HCT116 (cell line): Measurements from ENCODE around the gene ARMH3. TPM values are rescaled to one million over a fixed set of nuclear protein-coding genes. Genes with fewer than 3 reads are reported as not detected.
"Not testable (repeated sequence)": the region's sequence is repeated elsewhere in the genome, so short reads cannot be mapped to it uniquely, and the experiment has no call there.

Source experiments
- ATAC-seq: fragments of 200-7000 bp; cut with Tn5 transposase; 2 replicates; pipeline ENCODE4 v1.9.1; 2020; ENCODE audit warnings: mild to moderate bottlenecking, moderate library complexity
- BruUV-seq: library from RNA; stranded (reverse); fragments of 400-500 nt; replicated peaks from 2 replicates; lab custom pipeline; 2021; lab: Mats Ljungman, UMichigan
- CTCF ChIA-PET: fragments of 300-600 bp; sonication (Branson Sonifier 250); formaldehyde crosslinking; loops from one replicate; lab custom pipeline; 2021; ENCODE audit warnings: antibody characterized with exemption; lab: Charles Lee
- POLR2A ChIA-PET: fragments of 300-600, 350-600 bp; sonication (Branson Sonifier 250); formaldehyde crosslinking; loops from one replicate; lab custom pipeline; 2021; ENCODE audit warnings: antibody characterized with exemption; lab: Charles Lee
- RAD21 ChIA-PET, 2 experiments: fragments of 300-600 bp; sonication (Branson Sonifier 250); formaldehyde crosslinking; loops; one replicate each; lab custom pipeline; 2023; ENCODE audit warnings: low total read pairs in 2 of 2; ENCODE audit not compliant: uncharacterized antibody in 2 of 2, unreplicated experiment in 2 of 2, low non-redundant PET in 1 of 2; lab: Charles Lee
- DNase-seq: peaks from one replicate; pipeline ENCODE4 v3.0.0-alpha.2; 2010; ENCODE audit warnings: low read depth, low spot score
- H2AFZ ChIP-seq: fragments of 200-600 bp; shearing (Covaris generic), sonication (generic); 2 replicates; pipeline ENCODE4 v1.6.1; 2017; ENCODE audit warnings: low read depth, mixed run types, mixed read lengths, antibody characterized with exemption, low read length; ENCODE audit not compliant: poor library complexity, severe bottlenecking
- H3K27ac ChIP-seq: 2 replicates; pipeline ENCODE4 v1.5.1; 2012; ENCODE audit warnings: low read depth, low read length
- H3K27me3 ChIP-seq: fragments of 200-600 bp; sonication (generic); 2 replicates; pipeline ENCODE4 v1.6.1; 2016; ENCODE audit warnings: mixed run types, low read length, mixed read lengths; ENCODE audit not compliant: insufficient read depth
- H3K36me3 ChIP-seq, 2 experiments: fragments of 200-500 bp in 1 of 2; fragments of 200-600 bp in 1 of 2; sonication (Bioruptor generic) in 1 of 2; sonication (generic) in 1 of 2; 2 replicates each; pipeline versions ENCODE4 v1.5.1 to v1.6.1; 2014 to 2016; ENCODE audit warnings: low read length in 2 of 2, inconsistent platforms in 1 of 2, mixed read lengths in 1 of 2, mixed run types in 1 of 2; ENCODE audit not compliant: insufficient read depth in 2 of 2, control insufficient read depth in 1 of 2
- H3K4me1 ChIP-seq, 2 experiments: fragments of 200-600 bp in 1 of 2; sonication (generic) in 1 of 2; 2 replicates each; pipeline versions ENCODE4 v1.5.1 to v1.6.1; 2012 to 2017; ENCODE audit warnings: low read length in 2 of 2, inconsistent platforms in 1 of 2, mild to moderate bottlenecking in 1 of 2, mixed read lengths in 1 of 2, mixed run types in 1 of 2, moderate library complexity in 1 of 2; ENCODE audit not compliant: insufficient read depth in 2 of 2, control insufficient read depth in 1 of 2
- H3K4me2 ChIP-seq: fragments of 200-600 bp; sonication (generic); 2 replicates; pipeline ENCODE4 v1.6.1; 2017; ENCODE audit warnings: mixed run types, low read length, mixed read lengths
- H3K4me3 ChIP-seq, 2 experiments: fragments of 200-600 bp in 1 of 2; sonication (generic) in 1 of 2; replicated peaks in 1 of 2; 2 replicates each; pipeline ENCODE4 v1.5.1; 2011 to 2016; ENCODE audit warnings: low read length in 2 of 2, control low read depth in 1 of 2, low read depth in 1 of 2, mild to moderate bottlenecking in 1 of 2, mixed read lengths in 1 of 2, mixed run types in 1 of 2
- H3K79me2 ChIP-seq: fragments of 200-600 bp; sonication (generic); 2 replicates; pipeline ENCODE4 v1.6.1; 2017; ENCODE audit warnings: mild to moderate bottlenecking, mixed run types, low read length, moderate library complexity, mixed read lengths; ENCODE audit not compliant: insufficient read depth
- H3K9ac ChIP-seq: fragments of 200-600 bp; sonication (generic); 2 replicates; pipeline ENCODE4 v1.6.1; 2016; ENCODE audit warnings: low read length, mixed read lengths
- H3K9me2 ChIP-seq: fragments of 200-600 bp; sonication (generic), shearing (Covaris generic); 2 replicates; pipeline ENCODE4 v1.6.1; 2017; ENCODE audit warnings: mixed run types, mild to moderate bottlenecking, moderate library complexity; ENCODE audit not compliant: insufficient read depth
- H3K9me3 ChIP-seq, 2 experiments: fragments of 200-500 bp in 1 of 2; fragments of 200-600 bp in 1 of 2; sonication (Bioruptor generic) in 1 of 2; sonication (generic) in 1 of 2; 2 replicates each; pipeline ENCODE4 v1.6.1; 2014 to 2017; ENCODE audit warnings: low read length in 2 of 2, mixed read lengths in 2 of 2, inconsistent platforms in 1 of 2, low read depth in 1 of 2, mild to moderate bottlenecking in 1 of 2, mixed run types in 1 of 2, moderate library complexity in 1 of 2; ENCODE audit not compliant: control insufficient read depth in 1 of 2, insufficient read depth in 1 of 2
- H4K20me1 ChIP-seq: fragments of 200-600 bp; sonication (generic), shearing (Covaris generic); 2 replicates; pipeline ENCODE4 v1.6.1; 2017; ENCODE audit warnings: mixed run types, mild to moderate bottlenecking, moderate library complexity; ENCODE audit not compliant: insufficient read depth
- CBX3 ChIP-seq: IDR thresholded peaks from 2 replicates; pipeline ENCODE4 v1.6.1; 2012; ENCODE audit warnings: low read depth
- CEBPB ChIP-seq: IDR thresholded peaks from 2 replicates; pipeline ENCODE4 v1.6.1; 2012; ENCODE audit warnings: low read depth
- EGR1 ChIP-seq: IDR thresholded peaks from 2 replicates; pipeline ENCODE4 v1.6.1; 2012; ENCODE audit warnings: low read depth
- EZH2phosphoT487 ChIP-seq: fragments of 200-600 bp; IDR thresholded peaks from 2 replicates; pipeline ENCODE4 v1.6.1; 2018; ENCODE audit warnings: antibody characterized with exemption, borderline replicate concordance
- MAX ChIP-seq: IDR thresholded peaks from 2 replicates; pipeline ENCODE4 v1.6.1; 2012
- POLR2A ChIP-seq: IDR thresholded peaks from 2 replicates; pipeline ENCODE4 v1.7.0; 2011; ENCODE audit warnings: borderline replicate concordance; ENCODE audit not compliant: insufficient read depth, insufficient read length; ENCODE audit errors: extremely low read depth
- POLR2AphosphoS5 ChIP-seq: IDR thresholded peaks from 2 replicates; pipeline ENCODE4 v1.6.1; 2011; ENCODE audit warnings: mild to moderate bottlenecking, low read depth, low read length, moderate library complexity
- SP1 ChIP-seq: IDR thresholded peaks from 2 replicates; pipeline ENCODE4 v1.6.1; 2012; ENCODE audit warnings: low read depth
- YY1 ChIP-seq: IDR thresholded peaks from 2 replicates; pipeline ENCODE4 v1.6.1; 2011; ENCODE audit warnings: low read length, low read depth, moderate library complexity, mild to moderate bottlenecking; ENCODE audit not compliant: insufficient replicate concordance; ENCODE audit errors: extremely low read depth
- ZBTB33 ChIP-seq: IDR thresholded peaks from 2 replicates; pipeline ENCODE4 v1.6.1; 2011; ENCODE audit warnings: mild to moderate bottlenecking, low read length, moderate library complexity; ENCODE audit not compliant: insufficient replicate concordance; ENCODE audit errors: extremely low read depth
- ZFX ChIP-seq: fragments of 450-650 bp; IDR thresholded peaks from 2 replicates; pipeline ENCODE4 v1.6.1; 2017
- ZNF274 ChIP-seq: fragments of 200-500 bp; sonication (Bioruptor generic); IDR thresholded peaks from 2 replicates; pipeline ENCODE4 v1.6.1; 2014; ENCODE audit warnings: mild to moderate bottlenecking, low read depth, low read length, inconsistent platforms
- intact Hi-C: fragments of 100-400 bp; cut with micrococcal nuclease; formaldehyde crosslinking; loops from 2 replicates; pipeline ENCODE4 v1.10.0; 2022
- total RNA-seq: library from RNA; stranded (reverse); gene quantifications from one replicate; pipeline ENCODE4 v1.2.1, GENCODE V29; 2021; ENCODE audit not compliant: unreplicated experiment
- TF ChIP-seq, protein P1 (sequence below): IDR thresholded peaks from 2 replicates; pipeline ENCODE4 v1.6.1; 2012; ENCODE audit warnings: low read depth

Gene ARMH3
- total RNA-seq, 1 experiment from 2014 or later: 30.4 TPM

DNA sequence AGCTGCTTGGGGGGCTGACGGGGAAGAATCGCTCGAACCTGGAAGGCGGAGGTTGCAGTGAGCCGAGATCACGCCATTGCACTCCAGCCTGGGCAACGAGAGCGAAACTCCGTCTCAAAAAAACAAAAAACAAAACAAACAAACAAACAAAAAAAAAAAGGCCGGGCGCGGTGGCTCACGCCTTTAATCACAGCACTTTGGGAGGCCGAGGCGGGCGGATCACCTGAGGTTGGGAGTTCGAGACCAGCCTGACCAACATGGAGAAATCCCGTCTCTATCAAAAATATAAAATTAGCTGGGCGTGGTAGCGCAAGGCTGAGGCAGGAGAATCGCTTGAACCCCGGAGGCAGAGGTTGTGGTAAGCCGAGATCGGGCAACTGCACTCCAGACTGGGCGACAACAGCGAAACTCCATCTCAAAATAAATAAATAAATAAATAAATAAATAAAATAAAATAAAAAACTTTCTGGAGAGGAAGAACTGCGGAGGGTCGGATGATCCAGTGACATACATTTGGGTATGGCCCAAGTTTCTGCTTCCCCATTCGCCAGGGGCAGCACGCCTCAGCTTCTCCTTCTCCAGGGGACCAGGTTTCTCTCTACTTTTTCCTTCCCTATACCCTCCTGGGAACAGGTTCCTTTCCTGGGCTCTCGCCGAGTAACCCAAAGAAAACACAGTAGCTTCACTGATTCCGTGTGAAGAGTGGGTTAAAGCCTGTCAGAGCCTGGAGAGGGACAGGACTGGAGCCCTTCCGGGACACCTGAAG lies 909 bp downstream of the ARMH3 start:
- ChIA-PET CTCF (interaction anchor here (0.8 to 4.5 kb wide), 6 partner anchors 17 to 453 kb away, joined by 3 to 27 read pairs (median 4); no protein-coding TSS in a partner anchor), POLR2A (interaction anchor here (1.0 to 1.9 kb wide), 6 partner anchors 11 to 214 kb away, joined by 3 to 4 read pairs (median 3); partner anchors contain the start of gene NOLC1)
- intact Hi-C loops: loop anchor here (5.0 kb wide), 1 partner anchor 218 kb away; no protein-coding TSS in a partner anchor
- H3K4me2 ChIP-seq: peak overlapping the region; percentile 77
- H3K9me3 ChIP-seq, H3K9me2 ChIP-seq, BruUV-seq, H3K36me3 ChIP-seq, RAD21 ChIA-PET, H4K20me1 ChIP-seq, H2AFZ ChIP-seq, H3K27me3 ChIP-seq, ATAC-seq: not testable (repeated sequence)
- DNase-seq: peak; percentile 26
- H3K27ac ChIP-seq: peak overlapping the region; percentile 90
- H3K4me3 ChIP-seq: peak overlapping the region; percentile 77 to 91
- peak; percentile 1 for TF ChIP-seq YY1
- peak overlapping the region; percentile 77 for H3K9ac ChIP-seq
- peaks cover 40 to 52% of the 10 kb centered on the region in 2 experiments for H3K4me1 ChIP-seq
- H3K79me2 ChIP-seq: peaks cover 56% of the 10 kb centered on the region

- Histone ChIP-seq H3K36me3 (no peaks in the 10 kb centered on the region), H3K27ac (no peak overlapping the region), H3K27me3 (no peaks in the 10 kb centered on the region), H3K4me1 (no peaks in the 10 kb centered on the region), H3K9ac (no peak overlapping the region), H3K4me2 (no peak overlapping the region), H3K4me3 (no peak overlapping the region), H3K9me2 (no peaks in the 10 kb centered on the region), H2AFZ (no peak overlapping the region), H3K79me2 (peaks cover 92% of the 10 kb centered on the region)
- ChIA-PET POLR2A (no interaction called here), CTCF (no interaction called here), RAD21 (no interaction called here)
- DNase-seq (no peak), ATAC-seq (no peak)
- intact Hi-C loops: no loop called here
- no TSS peak for BruUV-seq
- TF ChIP-seq ZBTB33: no peak
- TF ChIP-seq MAX: no peak
- TF ChIP-seq POLR2A: no peak
- TF ChIP-seq ZNF274: no peak
- no peak for TF ChIP-seq EGR1
- TF ChIP-seq CBX3: no peak
- TF ChIP-seq ZFX: no peak
- no peak for TF ChIP-seq YY1
- no peak for TF ChIP-seq SP1
- TF ChIP-seq EZH2phosphoT487: no peak
- TF ChIP-seq, protein P1, sequence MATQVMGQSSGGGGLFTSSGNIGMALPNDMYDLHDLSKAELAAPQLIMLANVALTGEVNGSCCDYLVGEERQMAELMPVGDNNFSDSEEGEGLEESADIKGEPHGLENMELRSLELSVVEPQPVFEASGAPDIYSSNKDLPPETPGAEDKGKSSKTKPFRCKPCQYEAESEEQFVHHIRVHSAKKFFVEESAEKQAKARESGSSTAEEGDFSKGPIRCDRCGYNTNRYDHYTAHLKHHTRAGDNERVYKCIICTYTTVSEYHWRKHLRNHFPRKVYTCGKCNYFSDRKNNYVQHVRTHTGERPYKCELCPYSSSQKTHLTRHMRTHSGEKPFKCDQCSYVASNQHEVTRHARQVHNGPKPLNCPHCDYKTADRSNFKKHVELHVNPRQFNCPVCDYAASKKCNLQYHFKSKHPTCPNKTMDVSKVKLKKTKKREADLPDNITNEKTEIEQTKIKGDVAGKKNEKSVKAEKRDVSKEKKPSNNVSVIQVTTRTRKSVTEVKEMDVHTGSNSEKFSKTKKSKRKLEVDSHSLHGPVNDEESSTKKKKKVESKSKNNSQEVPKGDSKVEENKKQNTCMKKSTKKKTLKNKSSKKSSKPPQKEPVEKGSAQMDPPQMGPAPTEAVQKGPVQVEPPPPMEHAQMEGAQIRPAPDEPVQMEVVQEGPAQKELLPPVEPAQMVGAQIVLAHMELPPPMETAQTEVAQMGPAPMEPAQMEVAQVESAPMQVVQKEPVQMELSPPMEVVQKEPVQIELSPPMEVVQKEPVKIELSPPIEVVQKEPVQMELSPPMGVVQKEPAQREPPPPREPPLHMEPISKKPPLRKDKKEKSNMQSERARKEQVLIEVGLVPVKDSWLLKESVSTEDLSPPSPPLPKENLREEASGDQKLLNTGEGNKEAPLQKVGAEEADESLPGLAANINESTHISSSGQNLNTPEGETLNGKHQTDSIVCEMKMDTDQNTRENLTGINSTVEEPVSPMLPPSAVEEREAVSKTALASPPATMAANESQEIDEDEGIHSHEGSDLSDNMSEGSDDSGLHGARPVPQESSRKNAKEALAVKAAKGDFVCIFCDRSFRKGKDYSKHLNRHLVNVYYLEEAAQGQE: no peak
- TF ChIP-seq POLR2AphosphoS5: no peak
- TF ChIP-seq CEBPB: no peak
- TF ChIP-seq, all 23 proteins: peak for 0
- H4K20me1 ChIP-seq: peaks cover 8% of the 10 kb centered on the region
- H3K9me3 ChIP-seq: no peaks in the 10 kb centered on the region
These were observed 9.9 kb downstream of the ARMH3 start for GRCh38 chr10:102046095-102046494.
